Sigmoid colon (tissue), 7 donors: Measurements from ENCODE around the gene LPAR1. TPM values are rescaled to one million over a fixed set of nuclear protein-coding genes. Genes with fewer than 3 reads are reported as not detected.

Experiments
- DNase-seq: peaks from one replicate; pipeline ENCODE4 v3.0.0-alpha.2; 2019
- H3K27ac ChIP-seq, 4 donors: fragments of 200-600 bp; sonication (generic); one replicate each; pipeline ENCODE4 v1.5.1; 2016 to 2019; ENCODE audit warnings: mild to moderate bottlenecking in 1 of 4
- H3K27me3 ChIP-seq, 3 donors: fragments of 200-600 bp; sonication (generic); one replicate each; pipeline ENCODE4 v1.5.1; 2019; ENCODE audit warnings: mild to moderate bottlenecking in 1 of 3
- H3K36me3 ChIP-seq, 4 donors: fragments of 200-600 bp; sonication (generic); one replicate each; pipeline ENCODE4 v1.5.1; 2016 to 2019
- H3K4me1 ChIP-seq, 4 donors: fragments of 200-600 bp; sonication (generic); one replicate each; pipeline ENCODE4 v1.5.1; 2017 to 2019
- H3K4me3 ChIP-seq, 4 donors: fragments of 200-600 bp; sonication (generic); one replicate each; pipeline ENCODE4 v1.5.1; 2017 to 2019; ENCODE audit warnings: mild to moderate bottlenecking in 2 of 4, moderate library complexity in 1 of 4
- H3K9me3 ChIP-seq, 4 donors: fragments of 200-600 bp in 3 of 4; sonication (generic) in 3 of 4; one replicate each; pipeline versions ENCODE4 v1.5.1 to v1.6.1; 2013 to 2019
- CTCF ChIP-seq, 4 experiments: fragments of 450-650 bp in 3 of 4; fragments of 200-600 bp in 1 of 4; IDR thresholded peaks; one replicate each; pipeline ENCODE4 v1.5.1; 2016 to 2019; ENCODE audit warnings: antibody characterized with exemption in 4 of 4, mild to moderate bottlenecking in 3 of 4, moderate library complexity in 2 of 4
- EP300 ChIP-seq, 4 donors: sonication (generic); formaldehyde crosslinking; IDR thresholded peaks; one replicate each; pipeline ENCODE4 v1.6.1; 2017; ENCODE audit warnings: antibody characterized with exemption in 4 of 4
- POLR2A ChIP-seq, 2 donors: fragments of 450-650 bp; IDR thresholded peaks; one replicate each; pipeline ENCODE4 v1.6.1; 2016; ENCODE audit warnings: antibody characterized with exemption in 2 of 2, mild to moderate bottlenecking in 2 of 2, moderate library complexity in 2 of 2
- POLR2AphosphoS5 ChIP-seq, 4 donors: sonication (generic); formaldehyde crosslinking; IDR thresholded peaks; one replicate each; pipeline ENCODE4 v1.6.1; 2017; ENCODE audit warnings: antibody characterized with exemption in 4 of 4
- WGBS, 2 donors: extraction: QIAGEN DNeasy Blood & Tissue Kit; methylation state at CpG; one replicate each; pipeline ENCODE4 v1.1.7; 2013; 5-methylcytosine and 5-hydroxymethylcytosine counted together
- intact Hi-C: fragments of 100-400 bp; cut with DNase I; formaldehyde crosslinking; loops from one replicate; pipeline ENCODE4 v1.15.1; 2023
- polyA plus RNA-seq, 3 donors: library from polyadenylated mRNA; stranded (reverse); fragments of 200-250 nt; gene quantifications; one replicate each; pipeline ENCODE4 v1.2.3, GENCODE V29; 2013
- total RNA-seq, 4 donors: library from RNA; depleted of rRNA; stranded (reverse); fragments of >200 nt; gene quantifications; one replicate each; pipeline ENCODE4 v1.1.0, GENCODE V29; 2016
- donor health status: healthy with polysubstance abuse.
- donor health status: Bipolar disorder and iron deficiency.
- donor health status: healthy.

The LPAR1 gene
- total and polyA plus RNA-seq, 7 donors = 11.3 to 62.4 (median 34.9) TPM

- intact Hi-C loops = no loop called here
- Histone ChIP-seq H3K4me3 (no peak overlapping the region), H3K4me1 (no peaks in the 10 kb centered on the region), H3K9me3 (no peaks in the 10 kb centered on the region), H3K36me3 (no peaks in the 10 kb centered on the region), H3K27ac (no peak overlapping the region), H3K27me3 (no peaks in the 10 kb centered on the region)
- 36 to 76% methylated on average over 7 of the region's 7 CpGs for WGBS, 2 donors
- DNase-seq = no peak
- no peak for TF ChIP-seq EP300 (IDR thresholded peaks at IDR 0.05)
- TF ChIP-seq POLR2AphosphoS5 (IDR thresholded peaks at IDR 0.05) = no peak
- TF ChIP-seq CTCF (IDR thresholded peaks at IDR 0.05) = no peak
- TF ChIP-seq POLR2A (IDR thresholded peaks at IDR 0.05) = no peak
These were observed 29.9 kb downstream of the LPAR1 start for GRCh38 chr9:111008158-111009075.

- H3K4me1 ChIP-seq = no peaks in the 10 kb centered on the region
- TF ChIP-seq CTCF (IDR thresholded peaks at IDR 0.05) = no peak
- no peak for TF ChIP-seq POLR2AphosphoS5 (IDR thresholded peaks at IDR 0.05)
- TF ChIP-seq POLR2A (IDR thresholded peaks at IDR 0.05) = no peak
- no peak for TF ChIP-seq EP300 (IDR thresholded peaks at IDR 0.05)
- H3K27ac ChIP-seq = no peak overlapping the region
- no peaks in the 10 kb centered on the region for H3K27me3 ChIP-seq
- DNase-seq = no peak
- intact Hi-C loops = no loop called here
- no peaks in the 10 kb centered on the region for H3K36me3 ChIP-seq
- WGBS, 2 donors = 21 to 66% methylated on average over 1 of the region's 1 CpG
- no peak overlapping the region for H3K4me3 ChIP-seq
- H3K9me3 ChIP-seq = no peaks in the 10 kb centered on the region
These were observed 32.4 kb downstream of the LPAR1 start for GRCh38 chr9:111005746-111006470.

DNA sequence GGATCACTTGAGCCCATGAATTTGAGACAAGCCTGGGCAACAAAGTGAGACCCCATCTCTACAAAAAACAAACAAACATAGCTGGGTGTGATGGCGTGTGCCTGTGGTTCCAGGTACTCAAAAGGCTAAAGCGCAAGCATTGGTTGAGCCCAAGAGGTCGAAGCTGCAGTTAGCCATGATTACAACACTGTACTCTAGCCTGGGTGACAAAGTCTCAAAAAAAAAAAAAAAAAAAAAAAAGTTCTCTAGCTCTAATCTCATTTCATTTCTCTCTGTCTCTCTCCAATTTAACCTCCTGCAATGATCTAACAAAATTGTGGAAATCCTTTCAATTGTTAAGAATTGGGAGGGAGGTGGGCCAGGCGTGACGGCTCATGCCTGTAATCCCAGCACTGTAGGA is 33.3 kb downstream of the LPAR1 start:
- WGBS, 2 donors = 94% methylated on average over 5 of the region's 5 CpGs
- Histone ChIP-seq H3K9me3 (no peaks in the 10 kb centered on the region), H3K4me3 (no peak overlapping the region), H3K36me3 (no peaks in the 10 kb centered on the region), H3K27me3 (no peaks in the 10 kb centered on the region), H3K27ac (no peak overlapping the region), H3K4me1 (no peaks in the 10 kb centered on the region)
- TF ChIP-seq EP300 (IDR thresholded peaks at IDR 0.05) (no peak), POLR2A (IDR thresholded peaks at IDR 0.05) (no peak), POLR2AphosphoS5 (IDR thresholded peaks at IDR 0.05) (no peak), CTCF (IDR thresholded peaks at IDR 0.05) (no peak)
- no peak for DNase-seq
- intact Hi-C loops = no loop called here

DNA sequence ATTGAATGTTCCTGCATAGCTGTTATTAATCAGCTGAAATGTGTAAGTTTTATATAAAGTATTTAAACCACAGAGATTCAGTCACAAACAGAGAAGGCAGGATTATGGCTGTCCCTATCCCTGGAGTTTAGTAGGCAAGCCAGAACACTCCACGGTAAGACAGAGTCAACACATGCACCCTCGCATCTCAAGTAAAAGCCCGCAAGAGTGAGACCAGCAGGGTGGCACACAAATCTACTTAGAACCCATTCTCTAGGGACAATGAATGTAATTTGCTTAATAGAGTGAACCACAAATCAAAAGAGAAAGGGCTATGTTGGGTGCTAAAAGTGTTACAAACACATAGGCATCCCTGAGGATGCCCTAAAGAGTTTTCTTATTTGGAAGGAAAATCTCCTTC is 35.1 kb downstream of the LPAR1 start:
- H3K4me3 ChIP-seq = no peak overlapping the region
- H3K4me1 ChIP-seq = no peaks in the 10 kb centered on the region
- WGBS, 2 donors = 93 to 95% methylated on average over 3 of the region's 3 CpGs
- no peaks in the 10 kb centered on the region for H3K27me3 ChIP-seq
- TF ChIP-seq CTCF (IDR thresholded peaks at IDR 0.05) (no peak), POLR2A (IDR thresholded peaks at IDR 0.05) (no peak)
- H3K9me3 ChIP-seq = no peaks in the 10 kb centered on the region
- H3K27ac ChIP-seq = no peak overlapping the region
- no peaks in the 10 kb centered on the region for H3K36me3 ChIP-seq
- no peak for DNase-seq
- intact Hi-C loops = no loop called here
